ENCODE data around the gene RGN. TPM values are rescaled to one million over a fixed set of nuclear protein-coding genes. Genes with fewer than 3 reads are reported as not detected.

The RGN gene
- total RNA-seq = 1.8 and 3.3 TPM in 2 replicates

DNA sequence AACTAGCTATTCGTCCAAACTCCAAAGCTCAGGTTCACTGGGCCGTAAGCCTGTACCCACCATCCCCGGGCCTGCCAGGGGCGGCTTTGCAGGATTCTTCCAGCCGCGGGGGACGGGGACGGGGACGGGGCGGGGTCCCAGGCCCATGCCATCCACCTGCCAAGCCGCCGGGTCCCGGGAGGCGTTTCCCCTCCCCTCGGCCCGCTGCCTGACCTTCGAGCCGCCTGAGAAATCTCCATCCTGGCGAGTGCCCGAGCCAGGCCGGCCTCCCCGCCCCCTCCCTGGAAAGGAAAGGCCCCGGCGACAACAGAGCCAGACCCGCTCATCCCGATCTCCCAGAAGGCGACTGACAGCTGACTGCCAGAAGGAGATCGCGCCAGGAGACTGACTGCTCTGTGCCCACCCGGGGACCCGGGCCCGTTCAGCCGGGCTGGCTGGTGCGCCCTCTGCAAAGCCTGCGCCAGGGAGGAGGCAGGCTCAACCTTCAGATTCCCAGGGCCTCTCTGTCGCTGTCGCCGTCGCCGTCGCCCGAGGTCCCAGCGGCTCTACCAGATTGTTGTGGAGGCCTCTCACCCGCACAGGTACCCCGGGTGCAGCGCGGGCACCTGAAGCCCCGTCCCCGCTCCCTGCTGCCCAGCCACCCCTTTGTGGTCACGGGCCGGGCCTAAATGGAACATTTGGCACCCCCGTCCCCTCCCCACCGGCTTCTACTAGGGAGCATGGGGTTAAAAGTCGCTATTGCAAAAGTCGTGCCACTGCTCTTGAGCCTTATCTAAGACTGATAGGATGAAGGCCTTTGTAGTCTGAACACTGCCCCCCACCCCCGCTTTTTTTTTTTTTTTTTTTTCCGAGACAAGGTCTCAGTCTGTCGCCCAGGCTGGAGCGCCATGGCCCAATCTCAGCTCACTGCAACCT lies at the start of gene RGN:
Gene RGN (plus strand): TSS at position 315 of the 915 bp plus-strand sequence. CDS start 2,702 bp downstream, outside the sequence.

Other genes starting within 250 kb of the RGN start
- gene RP2, start 241.4 kb upstream of the RGN start, total RNA-seq = 16.7 and 18.6 TPM in 2 replicates
- 2.7 and 5.1 TPM in 2 replicates for gene JADE3, start 166.0 kb upstream of the RGN start, total RNA-seq
- gene NDUFB11, start 66.3 kb downstream of the RGN start, total RNA-seq = 67.1 and 81.1 TPM in 2 replicates
- 39.7 and 42.1 TPM in 2 replicates for gene RBM10, start 66.8 kb downstream of the RGN start, total RNA-seq
- gene UBA1, start 115.4 kb downstream of the RGN start, total RNA-seq = 101 and 119 TPM in 2 replicates
- 52.8 and 61.2 TPM in 2 replicates for gene CDK16, start 140.2 kb downstream of the RGN start, total RNA-seq
- gene USP11, start 154.6 kb downstream of the RGN start, total RNA-seq = 45.4 and 45.9 TPM in 2 replicates

Data from smooth muscle cell of bladder (primary cell).